ENCODE results near the gene TNFSF8. TPM values are rescaled to one million over a fixed set of nuclear protein-coding genes. Genes with fewer than 3 reads are reported as not detected.

Gene TNFSF8
- total and polyA plus RNA-seq, 2 donors (not counting 3 experiments of a cell fraction or from before 2014, with no cell fraction given) = not detected

GRCh38 chr9:114938687-114939575 is 8.5 kb upstream of the TNFSF8 start:
- TF ChIP-seq MYC (IDR thresholded peaks at IDR 0.05; ENCODE audit: low read depth, low read length) (no peak), POLR2A (IDR thresholded peaks at IDR 0.05; ENCODE audit: low read depth, low read length) (no peak), CTCF (IDR thresholded peaks at IDR 0.05; ENCODE audit: extremely low read depth in 1 of 2, insufficient read depth in 1 of 2, low read depth in 1 of 2, low read length in 2 of 2) (no peak), POLR2AphosphoS5 (IDR thresholded peaks at IDR 0.05; ENCODE audit: insufficient read depth, low read depth, low read length) (no peak), EZH2 (IDR thresholded peaks at IDR 0.05; ENCODE audit: borderline replicate concordance, low read depth, low read length, severe bottlenecking) (no peak), JUN (IDR thresholded peaks at IDR 0.05; ENCODE audit: borderline replicate concordance, insufficient read depth, insufficient read length, low read depth) (no peak), GATA2 (IDR thresholded peaks at IDR 0.05; ENCODE audit: insufficient read depth, insufficient read length, low read depth, low read length) (no peak), MAX (IDR thresholded peaks at IDR 0.05; ENCODE audit: insufficient read depth, insufficient read length) (no peak), FOS (IDR thresholded peaks at IDR 0.05; ENCODE audit: borderline replicate concordance, insufficient read depth, low read length) (no peak)
- H4K20me1 ChIP-seq (replicated peaks; ENCODE audit: control insufficient read depth, extremely low read depth, insufficient read depth, low read length) = no peaks in the 10 kb centered on the region
- no peaks in the 10 kb centered on the region for H3K9me3 ChIP-seq (replicated peaks; ENCODE audit: control insufficient read depth, insufficient read depth, low read length)
- H3K36me3 ChIP-seq (ENCODE audit: control insufficient read depth in 2 of 2, extremely low read depth in 1 of 2, insufficient read depth in 2 of 2, low read length in 2 of 2) = no peaks in the 10 kb centered on the region
- POLR2A ChIA-PET = interaction anchor here (0.7 kb wide), 1 partner anchor 271 kb away, joined by 7 read pairs; no protein-coding TSS in a partner anchor
- no peak overlapping the region for H2AFZ ChIP-seq (ENCODE audit: low read depth, low read length)
- intact Hi-C loops (cut with micrococcal nuclease) (no loop called here), dilution Hi-C loops (cut with MboI; ENCODE audit: extremely low pct_ligation_motif_present, low sequenced_read_pairs) (no loop called here)
- peaks cover 0 to 2% of the 10 kb centered on the region in 2 experiments for H3K27me3 ChIP-seq (ENCODE audit: control insufficient read depth in 2 of 2, insufficient read depth in 2 of 2, low read length in 2 of 2)
- BruUV-seq (replicated peaks) = no TSS peak
- no peak overlapping the region for H3K4me2 ChIP-seq (ENCODE audit: insufficient read depth, low read length)
- H3K9me1 ChIP-seq (replicated peaks; ENCODE audit: control insufficient read depth, extremely low read depth, insufficient read depth, low read length) = no peaks in the 10 kb centered on the region
- no peak overlapping the region for H3K9ac ChIP-seq (replicated peaks; ENCODE audit: extremely low read depth, insufficient read depth, low read length)
- no peaks in the 10 kb centered on the region for H3K4me1 ChIP-seq (ENCODE audit: control insufficient read depth, extremely low read depth, insufficient read depth, low read length)
- H3K4me3 ChIP-seq (replicated peaks in 1 of 3; ENCODE audit: insufficient read depth in 1 of 3, low read depth in 1 of 3, low read length in 3 of 3) = no peak overlapping the region
- DNase-seq (ENCODE audit: low read depth, low spot score) (no peak), FAIRE-seq (no peak)
- H3K79me2 ChIP-seq (ENCODE audit: control insufficient read depth, insufficient read depth, low read length) = no peaks in the 10 kb centered on the region
- CTCF ChIA-PET = interaction anchor here (1.7 kb wide), 1 partner anchor 12 kb away, joined by 5 read pairs; no protein-coding TSS in a partner anchor
- H3K27ac ChIP-seq (ENCODE audit: insufficient read depth, low read depth, low read length) = no peak overlapping the region
